ENCODE results near the gene ZBED2.

ZBED2 gene

DNA sequence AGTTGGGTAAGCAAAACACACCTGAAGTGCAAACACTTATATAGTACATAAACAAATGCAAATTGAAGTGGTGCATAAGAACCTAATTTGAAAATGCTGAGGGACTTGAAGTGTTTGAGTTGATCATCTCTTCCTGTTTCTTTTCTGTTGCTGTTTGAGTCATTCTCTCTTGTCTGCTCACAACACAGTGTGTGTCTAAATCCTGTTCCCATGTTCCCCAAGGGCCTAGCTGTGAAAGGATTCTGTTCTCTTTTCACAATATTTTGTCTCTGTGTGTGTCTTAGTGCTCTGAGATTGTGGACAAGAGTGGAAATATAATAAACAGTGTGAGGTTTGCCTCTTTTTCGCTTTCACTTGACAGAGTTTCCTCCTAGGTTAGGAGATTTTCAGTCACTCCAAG is 47.1 kb downstream of the ZBED2 start (continued):
- TF ChIP-seq ARNTL (CRISPR knock-in tag; IDR thresholded peaks at IDR 0.05; ENCODE audit: borderline replicate concordance, low read depth), result no peak

DNA sequence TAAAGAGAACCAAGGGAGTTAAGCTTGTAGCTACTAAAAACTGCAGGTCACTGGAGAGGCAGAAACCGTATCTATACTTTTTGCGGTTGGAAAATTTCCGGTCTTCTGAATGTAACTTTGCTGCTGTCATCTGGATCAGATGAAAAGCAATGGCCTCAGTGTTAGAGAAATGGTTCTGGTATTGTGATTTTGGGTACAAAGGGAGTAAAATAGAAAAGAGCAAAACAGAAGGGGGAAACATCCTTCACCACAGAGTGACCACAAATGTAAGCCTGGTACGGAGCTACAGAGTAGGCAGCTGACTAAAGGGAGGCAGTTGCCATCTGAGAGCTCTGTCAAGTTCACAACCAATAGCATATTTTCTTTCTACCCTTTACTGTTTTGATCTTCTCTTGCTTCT is 47.5 kb downstream of the ZBED2 start:
- no peak for TF ChIP-seq ZC3H10 (CRISPR knock-in tag; IDR thresholded peaks at IDR 0.05)
- TF ChIP-seq, protein P1, sequence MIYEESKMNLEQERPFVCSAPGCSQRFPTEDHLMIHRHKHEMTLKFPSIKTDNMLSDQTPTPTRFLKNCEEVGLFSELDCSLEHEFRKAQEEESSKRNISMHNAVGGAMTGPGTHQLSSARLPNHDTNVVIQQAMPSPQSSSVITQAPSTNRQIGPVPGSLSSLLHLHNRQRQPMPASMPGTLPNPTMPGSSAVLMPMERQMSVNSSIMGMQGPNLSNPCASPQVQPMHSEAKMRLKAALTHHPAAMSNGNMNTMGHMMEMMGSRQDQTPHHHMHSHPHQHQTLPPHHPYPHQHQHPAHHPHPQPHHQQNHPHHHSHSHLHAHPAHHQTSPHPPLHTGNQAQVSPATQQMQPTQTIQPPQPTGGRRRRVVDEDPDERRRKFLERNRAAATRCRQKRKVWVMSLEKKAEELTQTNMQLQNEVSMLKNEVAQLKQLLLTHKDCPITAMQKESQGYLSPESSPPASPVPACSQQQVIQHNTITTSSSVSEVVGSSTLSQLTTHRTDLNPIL (CRISPR knock-in tag; IDR thresholded peaks at IDR 0.05; ENCODE audit: low read depth), result no peak
- ATAC-seq, result no peak

DNA sequence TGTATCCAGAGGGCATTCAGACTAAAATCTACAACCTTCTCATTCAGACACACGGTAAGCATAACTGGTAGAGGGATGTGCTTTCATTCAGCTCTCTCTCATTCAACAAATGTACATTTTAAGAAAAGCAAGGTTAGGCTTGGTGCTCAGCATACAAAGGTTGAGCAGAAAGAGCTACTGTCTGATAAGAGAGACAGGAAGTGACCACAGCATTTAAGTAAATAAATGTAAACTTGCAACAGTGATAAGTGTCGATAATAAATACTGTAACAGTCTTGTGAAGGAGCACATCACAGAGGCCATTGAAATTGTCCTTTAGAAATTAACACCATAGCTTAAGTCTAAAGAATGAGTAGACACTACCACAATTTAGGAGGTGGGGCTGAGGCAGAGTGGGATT is 49.8 kb downstream of the ZBED2 start:
- ATAC-seq, result no peak
- TF ChIP-seq SNAI2 (CRISPR knock-in tag; IDR thresholded peaks at IDR 0.05) (no peak), ZC3H10 (CRISPR knock-in tag; IDR thresholded peaks at IDR 0.05) (no peak), ZFP30 (CRISPR knock-in tag; IDR thresholded peaks at IDR 0.05) (no peak)
- TF ChIP-seq, protein P2, sequence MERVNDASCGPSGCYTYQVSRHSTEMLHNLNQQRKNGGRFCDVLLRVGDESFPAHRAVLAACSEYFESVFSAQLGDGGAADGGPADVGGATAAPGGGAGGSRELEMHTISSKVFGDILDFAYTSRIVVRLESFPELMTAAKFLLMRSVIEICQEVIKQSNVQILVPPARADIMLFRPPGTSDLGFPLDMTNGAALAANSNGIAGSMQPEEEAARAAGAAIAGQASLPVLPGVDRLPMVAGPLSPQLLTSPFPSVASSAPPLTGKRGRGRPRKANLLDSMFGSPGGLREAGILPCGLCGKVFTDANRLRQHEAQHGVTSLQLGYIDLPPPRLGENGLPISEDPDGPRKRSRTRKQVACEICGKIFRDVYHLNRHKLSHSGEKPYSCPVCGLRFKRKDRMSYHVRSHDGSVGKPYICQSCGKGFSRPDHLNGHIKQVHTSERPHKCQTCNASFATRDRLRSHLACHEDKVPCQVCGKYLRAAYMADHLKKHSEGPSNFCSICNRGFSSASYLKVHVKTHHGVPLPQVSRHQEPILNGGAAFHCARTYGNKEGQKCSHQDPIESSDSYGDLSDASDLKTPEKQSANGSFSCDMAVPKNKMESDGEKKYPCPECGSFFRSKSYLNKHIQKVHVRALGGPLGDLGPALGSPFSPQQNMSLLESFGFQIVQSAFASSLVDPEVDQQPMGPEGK (CRISPR knock-in tag; IDR thresholded peaks at IDR 0.05; ENCODE audit: borderline replicate concordance), result no peak

Measured in SK-N-SH treated with all-trans-retinoic acid at 6 μM for 48 hours (cell line).